Activated CD8-positive, alpha-beta memory T cell treated with anti-CD3 and anti-CD28 coated beads, Interleukin-2, amount 10 ng/mL, durations not matched to agents 7 days and 5 days (primary cell): ENCODE results near the gene PSMA5. TPM values are rescaled to one million over a fixed set of nuclear protein-coding genes. Genes with fewer than 3 reads are reported as not detected.
"Not testable (repeated sequence)": the region's sequence is repeated elsewhere in the genome, so short reads cannot be mapped to it uniquely, and the experiment has no call there.

ENCODE experiments used
- ATAC-seq: fragments of 150-1000 bp; cut with Tn5 transposase; one replicate; pipeline ENCODE4 v1.10.0; 2021; ENCODE audit warnings: moderate library complexity
- CTCF ChIA-PET: fragments of 350-600 bp; sonication (Branson Sonifier 250); formaldehyde crosslinking; loops from one replicate; lab custom pipeline; 2021; ENCODE audit warnings: antibody characterized with exemption; lab: Charles Lee
- DNase-seq: peaks from one replicate; pipeline ENCODE4 v3.0.0-alpha.2; 2020
- H3K27ac Mint-ChIP-seq: one replicate; pipeline ENCODE4 v1.8.0; 2021; ENCODE audit warnings: mild to moderate bottlenecking, mixed read lengths
- H3K27me3 Mint-ChIP-seq: one replicate; pipeline ENCODE4 v1.8.0; 2021; ENCODE audit warnings: mixed read lengths
- H3K36me3 Mint-ChIP-seq: one replicate; pipeline ENCODE4 v1.8.0; 2021; ENCODE audit warnings: mild to moderate bottlenecking, mixed read lengths
- H3K4me1 Mint-ChIP-seq: one replicate; pipeline ENCODE4 v1.8.0; 2021; ENCODE audit warnings: mixed read lengths
- H3K4me3 Mint-ChIP-seq: one replicate; pipeline ENCODE4 v1.8.0; 2021; ENCODE audit warnings: mild to moderate bottlenecking, moderate library complexity, mixed read lengths
- H3K9me3 Mint-ChIP-seq: one replicate; pipeline ENCODE4 v1.8.0; 2022; ENCODE audit warnings: low read depth, mixed read lengths
- total RNA-seq, 2 experiments: library from RNA; stranded (reverse); gene quantifications; one replicate each; pipeline ENCODE4 v1.2.3, GENCODE V29; 2021

Gene PSMA5
- total RNA-seq = 100 to 1,000 TPM; 178 to 211 TPM

GRCh38 chr1:109426281-109427170 lies at the start of gene PSMA5:
Gene PSMA5 (minus strand): TSS chr1:109426448. CDS start chr1:109426330, 118 bp downstream.
- peak; percentile 94 for ATAC-seq
- Mint-ChIP-seq H3K27ac (peak within 1 kb of the TSS; percentile 99), H3K36me3 (peaks cover 22% of the 10 kb centered on the region), H3K9me3 (no peaks in the 10 kb centered on the region), H3K27me3 (no peaks in the 10 kb centered on the region), H3K4me3 (peak within 1 kb of the TSS; percentile 90), H3K4me1 (peaks cover 37% of the 10 kb centered on the region)
- CTCF ChIA-PET = interaction anchor here (1.1 to 4.0 kb wide), 18 partner anchors 15 to 558 kb away, joined by 3 to 45 read pairs (median 4); partner anchors contain the start of genes AHCYL1, ATXN7L2, CYB561D1 and PSRC1
- peak; percentile 99 for DNase-seq

GRCh38 chr1:109475261-109475660 lies 49.0 kb upstream of the PSMA5 start:
- Mint-ChIP-seq H3K27ac (no peak overlapping the region), H3K9me3 (no peaks in the 10 kb centered on the region), H3K4me3 (no peak overlapping the region), H3K4me1 (peaks cover 6% of the 10 kb centered on the region), H3K27me3 (peaks cover 43% of the 10 kb centered on the region), H3K36me3 (no peaks in the 10 kb centered on the region)
- DNase-seq (peak; percentile 31), ATAC-seq (no peak)
- CTCF ChIA-PET = no interaction called here

- H3K4me1 Mint-ChIP-seq = peaks cover 6% of the 10 kb centered on the region
- H3K27ac Mint-ChIP-seq = no peak overlapping the region
- CTCF ChIA-PET = interaction anchor here (1.3 kb wide), 1 partner anchor 19 kb away, joined by 4 read pairs; the partner anchor contains the start of gene CYB561D1
- no peaks in the 10 kb centered on the region for H3K9me3 Mint-ChIP-seq
- H3K4me3 Mint-ChIP-seq = no peak overlapping the region
- ATAC-seq (no peak), DNase-seq (peak; percentile 3)
- no peaks in the 10 kb centered on the region for H3K36me3 Mint-ChIP-seq
- peaks cover 48% of the 10 kb centered on the region for H3K27me3 Mint-ChIP-seq
Observed at GRCh38 chr1:109474697-109475096, 48.4 kb upstream of the PSMA5 start.

- H3K36me3 Mint-ChIP-seq, ATAC-seq, H3K27ac Mint-ChIP-seq, H3K4me1 Mint-ChIP-seq, H3K4me3 Mint-ChIP-seq, H3K9me3 Mint-ChIP-seq: not testable (repeated sequence)
- H3K27me3 Mint-ChIP-seq = peaks cover 54% of the 10 kb centered on the region
- peak; percentile 25 for DNase-seq
- CTCF ChIA-PET = interaction anchor here (1.3 kb wide), 1 partner anchor 20 kb away, joined by 4 read pairs; the partner anchor contains the start of gene CYB561D1
Observed at GRCh38 chr1:109473284-109474057, 47.2 kb upstream of the PSMA5 start.

GRCh38 chr1:109472779-109473178 lies 46.5 kb upstream of the PSMA5 start:
- CTCF ChIA-PET = no interaction called here
- DNase-seq (peak; percentile 21), ATAC-seq (no peak)
- Mint-ChIP-seq H3K4me3 (no peak overlapping the region), H3K36me3 (no peaks in the 10 kb centered on the region), H3K27me3 (peaks cover 61% of the 10 kb centered on the region), H3K4me1 (peaks cover 1% of the 10 kb centered on the region), H3K9me3 (no peaks in the 10 kb centered on the region), H3K27ac (no peak overlapping the region)

GRCh38 chr1:109470245-109470644 lies 44.0 kb upstream of the PSMA5 start:
- DNase-seq = peak; percentile 34
- Mint-ChIP-seq H3K36me3 (no peaks in the 10 kb centered on the region), H3K9me3 (no peaks in the 10 kb centered on the region), H3K4me3 (no peak overlapping the region), H3K27ac (no peak overlapping the region), H3K27me3 (peaks cover 66% of the 10 kb centered on the region), H3K4me1 (peaks cover 5% of the 10 kb centered on the region)
- CTCF ChIA-PET = interaction anchor here (1.7 to 2.1 kb wide), 2 partner anchors 10 to 62 kb away, joined by 5 to 10 read pairs; no protein-coding TSS in a partner anchor
- ATAC-seq = no peak

GRCh38 chr1:109468903-109469302 lies 42.7 kb upstream of the PSMA5 start:
- CTCF ChIA-PET = interaction anchor here (1.4 to 2.1 kb wide), 5 partner anchors 9 to 64 kb away, joined by 3 to 10 read pairs (median 5); no protein-coding TSS in a partner anchor
- H3K36me3 Mint-ChIP-seq = no peaks in the 10 kb centered on the region

GRCh38 chr1:109468061-109468460 lies 41.8 kb upstream of the PSMA5 start:
- Mint-ChIP-seq H3K9me3 (no peaks in the 10 kb centered on the region), H3K36me3 (no peaks in the 10 kb centered on the region), H3K4me1 (peaks cover 5% of the 10 kb centered on the region), H3K27me3 (peaks cover 77% of the 10 kb centered on the region), H3K4me3 (no peak overlapping the region), H3K27ac (no peak overlapping the region)
- ATAC-seq = no peak
- CTCF ChIA-PET = interaction anchor here (1.4 to 2.1 kb wide), 3 partner anchors 8 to 22 kb away, joined by 3 to 5 read pairs (median 5); no protein-coding TSS in a partner anchor
- no peak for DNase-seq

More at GRCh38 chr1:109468903-109469302, 42.7 kb upstream of the PSMA5 start:
- Mint-ChIP-seq H3K27me3 (peaks cover 77% of the 10 kb centered on the region), H3K9me3 (no peaks in the 10 kb centered on the region), H3K4me1 (peaks cover 5% of the 10 kb centered on the region), H3K27ac (no peak overlapping the region), H3K4me3 (no peak overlapping the region)
- no peak for DNase-seq
- ATAC-seq = no peak

GRCh38 chr1:109467301-109467777 lies 41.1 kb upstream of the PSMA5 start:
- no peak for ATAC-seq
- DNase-seq = no peak
- peaks cover 5% of the 10 kb centered on the region for H3K4me1 Mint-ChIP-seq
- no peaks in the 10 kb centered on the region for H3K9me3 Mint-ChIP-seq
- no peak overlapping the region for H3K4me3 Mint-ChIP-seq
- no peak overlapping the region for H3K27ac Mint-ChIP-seq
- no peaks in the 10 kb centered on the region for H3K36me3 Mint-ChIP-seq
- H3K27me3 Mint-ChIP-seq = peaks cover 78% of the 10 kb centered on the region
- CTCF ChIA-PET = no interaction called here

GRCh38 chr1:109466452-109467300 lies 40.4 kb upstream of the PSMA5 start, which contains the start of gene SYPL2:
Gene SYPL2 (plus strand): TSS chr1:109466546. CDS start chr1:109466844, 298 bp downstream.
- ATAC-seq (peak; percentile 27), DNase-seq (no peak)
- Mint-ChIP-seq H3K27ac (no peak within 1 kb of the TSS), H3K36me3 (no peaks in the 10 kb centered on the region), H3K4me3 (peak within 1 kb of the TSS; percentile 39), H3K4me1 (peaks cover 5% of the 10 kb centered on the region), H3K9me3 (no peaks in the 10 kb centered on the region), H3K27me3 (peaks cover 82% of the 10 kb centered on the region)
- CTCF ChIA-PET = no interaction called here

- peaks cover 5% of the 10 kb centered on the region for H3K4me1 Mint-ChIP-seq
- CTCF ChIA-PET = no interaction called here
- H3K36me3 Mint-ChIP-seq = no peaks in the 10 kb centered on the region
- peak overlapping the region; percentile 39 for H3K4me3 Mint-ChIP-seq
- peaks cover 83% of the 10 kb centered on the region for H3K27me3 Mint-ChIP-seq
- no peak overlapping the region for H3K27ac Mint-ChIP-seq
- DNase-seq = no peak
- no peak for ATAC-seq
- H3K9me3 Mint-ChIP-seq = no peaks in the 10 kb centered on the region
Observed at GRCh38 chr1:109466125-109466451, 39.8 kb upstream of the PSMA5 start.

- Mint-ChIP-seq H3K4me3 (no peak overlapping the region), H3K9me3 (peaks cover 8% of the 10 kb centered on the region), H3K4me1 (no peaks in the 10 kb centered on the region), H3K27me3 (peaks cover 58% of the 10 kb centered on the region), H3K27ac (no peak overlapping the region), H3K36me3 (peaks cover 13% of the 10 kb centered on the region)
- ATAC-seq (no peak), DNase-seq (no peak)
- CTCF ChIA-PET = interaction anchor here (0.8 kb wide), 2 partner anchors 22 to 74 kb away, joined by 3 read pairs; no protein-coding TSS in a partner anchor
Observed at GRCh38 chr1:109457819-109458218, 31.6 kb upstream of the PSMA5 start.
